Testis (tissue), 2 donors: ENCODE results near the gene PRDX6.

Experiments used
- POLR2A ChIP-seq: fragments of 450-650 bp; IDR thresholded peaks from one replicate; pipeline ENCODE4 v1.6.1; 2017; ENCODE audit warnings: antibody characterized with exemption, mild to moderate bottlenecking, moderate library complexity
- TF ChIP-seq, protein P1 (sequence below), 3 experiments: fragments of 450-650 bp in 2 of 3; fragments of 200-600 bp in 1 of 3; sonication (generic) in 1 of 3; IDR thresholded peaks; one replicate each; pipeline ENCODE4 v1.5.1; 2016 to 2019; ENCODE audit warnings: antibody characterized with exemption in 3 of 3, mild to moderate bottlenecking in 2 of 3, moderate library complexity in 1 of 3

DNA sequence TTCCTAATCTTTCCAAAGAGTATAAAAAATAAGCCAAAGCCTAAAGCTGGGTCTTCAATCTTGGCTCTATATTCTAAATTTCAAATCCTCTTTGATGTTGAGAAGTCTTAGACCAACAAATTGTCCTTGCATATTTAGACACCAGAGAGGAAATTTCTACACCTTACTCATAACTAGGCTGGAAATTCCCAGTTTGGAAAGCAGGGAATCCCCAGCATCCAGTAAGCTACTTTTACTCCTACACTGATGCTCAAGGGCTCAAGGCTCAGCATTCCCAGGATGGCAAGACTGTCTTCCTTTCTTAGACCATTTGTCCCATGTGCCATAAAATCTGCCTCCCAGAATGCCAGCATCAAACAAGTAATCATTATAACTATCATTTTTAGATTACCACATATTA, 28.3 kb downstream of the PRDX6 start:
- TF ChIP-seq, protein P1, sequence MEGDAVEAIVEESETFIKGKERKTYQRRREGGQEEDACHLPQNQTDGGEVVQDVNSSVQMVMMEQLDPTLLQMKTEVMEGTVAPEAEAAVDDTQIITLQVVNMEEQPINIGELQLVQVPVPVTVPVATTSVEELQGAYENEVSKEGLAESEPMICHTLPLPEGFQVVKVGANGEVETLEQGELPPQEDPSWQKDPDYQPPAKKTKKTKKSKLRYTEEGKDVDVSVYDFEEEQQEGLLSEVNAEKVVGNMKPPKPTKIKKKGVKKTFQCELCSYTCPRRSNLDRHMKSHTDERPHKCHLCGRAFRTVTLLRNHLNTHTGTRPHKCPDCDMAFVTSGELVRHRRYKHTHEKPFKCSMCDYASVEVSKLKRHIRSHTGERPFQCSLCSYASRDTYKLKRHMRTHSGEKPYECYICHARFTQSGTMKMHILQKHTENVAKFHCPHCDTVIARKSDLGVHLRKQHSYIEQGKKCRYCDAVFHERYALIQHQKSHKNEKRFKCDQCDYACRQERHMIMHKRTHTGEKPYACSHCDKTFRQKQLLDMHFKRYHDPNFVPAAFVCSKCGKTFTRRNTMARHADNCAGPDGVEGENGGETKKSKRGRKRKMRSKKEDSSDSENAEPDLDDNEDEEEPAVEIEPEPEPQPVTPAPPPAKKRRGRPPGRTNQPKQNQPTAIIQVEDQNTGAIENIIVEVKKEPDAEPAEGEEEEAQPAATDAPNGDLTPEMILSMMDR (IDR thresholded peaks at IDR 0.05), result no peak
- no peak for TF ChIP-seq POLR2A
